HCT116 (cell line): ENCODE data around the gene MISFA. TPM values are rescaled to one million over a fixed set of nuclear protein-coding genes. Genes with fewer than 3 reads are reported as not detected.

ENCODE experiments used
- ATAC-seq: fragments of 200-7000 bp; cut with Tn5 transposase; 2 replicates; pipeline ENCODE4 v1.9.1; 2020; ENCODE audit warnings: mild to moderate bottlenecking, moderate library complexity
- BruUV-seq: library from RNA; stranded (reverse); fragments of 400-500 nt; replicated peaks from 2 replicates; lab custom pipeline; 2021; lab: Mats Ljungman, UMichigan
- CTCF ChIA-PET: fragments of 300-600 bp; sonication (Branson Sonifier 250); formaldehyde crosslinking; loops from one replicate; lab custom pipeline; 2021; ENCODE audit warnings: antibody characterized with exemption; lab: Charles Lee
- POLR2A ChIA-PET: fragments of 300-600, 350-600 bp; sonication (Branson Sonifier 250); formaldehyde crosslinking; loops from one replicate; lab custom pipeline; 2021; ENCODE audit warnings: antibody characterized with exemption; lab: Charles Lee
- RAD21 ChIA-PET, 2 experiments: fragments of 300-600 bp; sonication (Branson Sonifier 250); formaldehyde crosslinking; loops; one replicate each; lab custom pipeline; 2023; ENCODE audit warnings: low total read pairs in 2 of 2; ENCODE audit not compliant: uncharacterized antibody in 2 of 2, unreplicated experiment in 2 of 2, low non-redundant PET in 1 of 2; lab: Charles Lee
- DNase-seq: peaks from one replicate; pipeline ENCODE4 v3.0.0-alpha.2; 2010; ENCODE audit warnings: low read depth, low spot score
- H2AFZ ChIP-seq: fragments of 200-600 bp; shearing (Covaris generic), sonication (generic); 2 replicates; pipeline ENCODE4 v1.6.1; 2017; ENCODE audit warnings: low read depth, mixed run types, mixed read lengths, antibody characterized with exemption, low read length; ENCODE audit not compliant: poor library complexity, severe bottlenecking
- H3K27ac ChIP-seq: 2 replicates; pipeline ENCODE4 v1.5.1; 2012; ENCODE audit warnings: low read depth, low read length
- H3K27me3 ChIP-seq: fragments of 200-600 bp; sonication (generic); 2 replicates; pipeline ENCODE4 v1.6.1; 2016; ENCODE audit warnings: mixed run types, low read length, mixed read lengths; ENCODE audit not compliant: insufficient read depth
- H3K36me3 ChIP-seq, 2 experiments: fragments of 200-500 bp in 1 of 2; fragments of 200-600 bp in 1 of 2; sonication (Bioruptor generic) in 1 of 2; sonication (generic) in 1 of 2; 2 replicates each; pipeline versions ENCODE4 v1.5.1 to v1.6.1; 2014 to 2016; ENCODE audit warnings: low read length in 2 of 2, inconsistent platforms in 1 of 2, mixed read lengths in 1 of 2, mixed run types in 1 of 2; ENCODE audit not compliant: insufficient read depth in 2 of 2, control insufficient read depth in 1 of 2
- H3K4me1 ChIP-seq, 2 experiments: fragments of 200-600 bp in 1 of 2; sonication (generic) in 1 of 2; 2 replicates each; pipeline versions ENCODE4 v1.5.1 to v1.6.1; 2012 to 2017; ENCODE audit warnings: low read length in 2 of 2, inconsistent platforms in 1 of 2, mild to moderate bottlenecking in 1 of 2, mixed read lengths in 1 of 2, mixed run types in 1 of 2, moderate library complexity in 1 of 2; ENCODE audit not compliant: insufficient read depth in 2 of 2, control insufficient read depth in 1 of 2
- H3K4me2 ChIP-seq: fragments of 200-600 bp; sonication (generic); 2 replicates; pipeline ENCODE4 v1.6.1; 2017; ENCODE audit warnings: mixed run types, low read length, mixed read lengths
- H3K4me3 ChIP-seq, 2 experiments: fragments of 200-600 bp in 1 of 2; sonication (generic) in 1 of 2; replicated peaks in 1 of 2; 2 replicates each; pipeline ENCODE4 v1.5.1; 2011 to 2016; ENCODE audit warnings: low read length in 2 of 2, control low read depth in 1 of 2, low read depth in 1 of 2, mild to moderate bottlenecking in 1 of 2, mixed read lengths in 1 of 2, mixed run types in 1 of 2
- H3K79me2 ChIP-seq: fragments of 200-600 bp; sonication (generic); 2 replicates; pipeline ENCODE4 v1.6.1; 2017; ENCODE audit warnings: mild to moderate bottlenecking, mixed run types, low read length, moderate library complexity, mixed read lengths; ENCODE audit not compliant: insufficient read depth
- H3K9ac ChIP-seq: fragments of 200-600 bp; sonication (generic); 2 replicates; pipeline ENCODE4 v1.6.1; 2016; ENCODE audit warnings: low read length, mixed read lengths
- H3K9me2 ChIP-seq: fragments of 200-600 bp; sonication (generic), shearing (Covaris generic); 2 replicates; pipeline ENCODE4 v1.6.1; 2017; ENCODE audit warnings: mixed run types, mild to moderate bottlenecking, moderate library complexity; ENCODE audit not compliant: insufficient read depth
- H3K9me3 ChIP-seq, 2 experiments: fragments of 200-500 bp in 1 of 2; fragments of 200-600 bp in 1 of 2; sonication (Bioruptor generic) in 1 of 2; sonication (generic) in 1 of 2; 2 replicates each; pipeline ENCODE4 v1.6.1; 2014 to 2017; ENCODE audit warnings: low read length in 2 of 2, mixed read lengths in 2 of 2, inconsistent platforms in 1 of 2, low read depth in 1 of 2, mild to moderate bottlenecking in 1 of 2, mixed run types in 1 of 2, moderate library complexity in 1 of 2; ENCODE audit not compliant: control insufficient read depth in 1 of 2, insufficient read depth in 1 of 2
- H4K20me1 ChIP-seq: fragments of 200-600 bp; sonication (generic), shearing (Covaris generic); 2 replicates; pipeline ENCODE4 v1.6.1; 2017; ENCODE audit warnings: mixed run types, mild to moderate bottlenecking, moderate library complexity; ENCODE audit not compliant: insufficient read depth
- CBX3 ChIP-seq: IDR thresholded peaks from 2 replicates; pipeline ENCODE4 v1.6.1; 2012; ENCODE audit warnings: low read depth
- CEBPB ChIP-seq: IDR thresholded peaks from 2 replicates; pipeline ENCODE4 v1.6.1; 2012; ENCODE audit warnings: low read depth
- EGR1 ChIP-seq: IDR thresholded peaks from 2 replicates; pipeline ENCODE4 v1.6.1; 2012; ENCODE audit warnings: low read depth
- ELF1 ChIP-seq: IDR thresholded peaks from 2 replicates; pipeline ENCODE4 v1.6.1; 2012; ENCODE audit warnings: low read depth, borderline replicate concordance
- FOSL1 ChIP-seq: IDR thresholded peaks from 2 replicates; pipeline ENCODE4 v1.6.1; 2012; ENCODE audit warnings: low read depth
- JUND ChIP-seq: IDR thresholded peaks from 2 replicates; pipeline ENCODE4 v1.6.1; 2012
- POLR2A ChIP-seq: IDR thresholded peaks from 2 replicates; pipeline ENCODE4 v1.7.0; 2011; ENCODE audit warnings: borderline replicate concordance; ENCODE audit not compliant: insufficient read depth, insufficient read length; ENCODE audit errors: extremely low read depth
- RAD21 ChIP-seq: IDR thresholded peaks from 2 replicates; pipeline ENCODE4 v1.6.1; 2012; ENCODE audit warnings: low read depth, mild to moderate bottlenecking
- SIN3A ChIP-seq: IDR thresholded peaks from 2 replicates; pipeline ENCODE4 v1.6.1; 2012; ENCODE audit warnings: low read depth
- SP1 ChIP-seq: IDR thresholded peaks from 2 replicates; pipeline ENCODE4 v1.6.1; 2012; ENCODE audit warnings: low read depth
- SRF ChIP-seq: IDR thresholded peaks from 2 replicates; pipeline ENCODE4 v1.6.1; 2012; ENCODE audit warnings: low read depth
- TCF7L2 ChIP-seq: IDR thresholded peaks from 2 replicates; pipeline ENCODE4 v1.7.0; 2011; ENCODE audit warnings: borderline replicate concordance, inconsistent platforms; ENCODE audit not compliant: insufficient read depth, insufficient read length; ENCODE audit errors: extremely low read depth
- ZFX ChIP-seq: fragments of 450-650 bp; IDR thresholded peaks from 2 replicates; pipeline ENCODE4 v1.6.1; 2017
- ZNF274 ChIP-seq: fragments of 200-500 bp; sonication (Bioruptor generic); IDR thresholded peaks from 2 replicates; pipeline ENCODE4 v1.6.1; 2014; ENCODE audit warnings: mild to moderate bottlenecking, low read depth, low read length, inconsistent platforms
- intact Hi-C: fragments of 100-400 bp; cut with micrococcal nuclease; formaldehyde crosslinking; loops from 2 replicates; pipeline ENCODE4 v1.10.0; 2022
- total RNA-seq: library from RNA; stranded (reverse); gene quantifications from one replicate; pipeline ENCODE4 v1.2.1, GENCODE V29; 2021; ENCODE audit not compliant: unreplicated experiment
- TF ChIP-seq, protein P1 (sequence below), 3 experiments: fragments of 200-600 bp in 1 of 3; sonication (generic) in 1 of 3; IDR thresholded peaks in 2 of 3; conservative IDR thresholded peaks in 1 of 3; 2 replicates each; pipeline ENCODE4 v1.5.1; 2012 to 2017; ENCODE audit warnings: low read depth in 2 of 3, low read length in 2 of 3, antibody characterized with exemption in 1 of 3, borderline replicate concordance in 1 of 3, control low read depth in 1 of 3, mild to moderate bottlenecking in 1 of 3, mixed read lengths in 1 of 3, mixed run types in 1 of 3, moderate library complexity in 1 of 3; ENCODE audit not compliant: insufficient read depth in 1 of 3
- TF ChIP-seq, protein P2 (sequence below): IDR thresholded peaks from 2 replicates; pipeline ENCODE4 v1.6.1; 2012; ENCODE audit warnings: low read depth
- TF ChIP-seq, protein P3 (sequence below): IDR thresholded peaks from 2 replicates; pipeline ENCODE4 v1.6.1; 2012
- TF ChIP-seq, protein P4 (sequence below): IDR thresholded peaks from 2 replicates; pipeline ENCODE4 v1.6.1; 2011; ENCODE audit warnings: mild to moderate bottlenecking, low read length, moderate library complexity; ENCODE audit not compliant: insufficient replicate concordance; ENCODE audit errors: extremely low read depth

The MISFA gene
- total RNA-seq, 1 experiment from 2014 or later, result 3.2 TPM

DNA sequence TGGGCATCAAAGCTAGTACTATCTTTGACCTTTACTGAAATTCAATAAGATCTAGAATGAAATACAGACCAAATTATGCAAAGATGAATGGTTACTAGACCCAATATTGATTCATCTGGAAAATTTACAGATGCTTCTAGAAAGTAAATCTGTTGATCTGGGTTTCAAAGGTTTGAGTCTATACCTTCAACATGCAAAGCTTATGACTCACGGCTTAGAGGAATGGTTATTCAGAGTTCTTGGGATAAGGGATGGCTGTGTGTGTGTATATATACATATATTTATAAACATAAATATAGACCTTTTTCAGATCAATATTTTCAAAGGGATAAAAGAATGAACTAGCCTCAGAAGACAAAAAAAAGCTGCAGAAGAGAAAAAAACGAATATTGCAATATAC lies 33.3 kb downstream of the MISFA start:
- intact Hi-C loops, result no loop called here

More for the DNA sequence above, 33.3 kb downstream of the MISFA start:
- H3K4me3 ChIP-seq, result peak overlapping the region; percentile 92 to 97
- H2AFZ ChIP-seq, result no peak overlapping the region
- H4K20me1 ChIP-seq, result peaks cover 5% of the 10 kb centered on the region; the same call in 1 of the 2 replicates
- H3K9me3 ChIP-seq, result no peaks in the 10 kb centered on the region
- BruUV-seq, result no TSS peak
- H3K9ac ChIP-seq, result peak overlapping the region; percentile 89
- H3K4me1 ChIP-seq, result peaks cover 6 to 16% of the 10 kb centered on the region in 2 experiments
- peak overlapping the region; percentile 86 for H3K4me2 ChIP-seq
- RAD21 ChIA-PET, result no interaction called here
- ATAC-seq, result no peak
- H3K9me2 ChIP-seq, result no peaks in the 10 kb centered on the region
- TF ChIP-seq JUND (no peak), CEBPB (no peak), TCF7L2 (no peak), SP1 (no peak), ZFX (no peak), ZNF274 (no peak), POLR2A (no peak), RAD21 (no peak), FOSL1 (no peak), ELF1 (no peak), CBX3 (no peak), SIN3A (no peak), SRF (no peak), EGR1 (no peak)
- TF ChIP-seq, protein P1, sequence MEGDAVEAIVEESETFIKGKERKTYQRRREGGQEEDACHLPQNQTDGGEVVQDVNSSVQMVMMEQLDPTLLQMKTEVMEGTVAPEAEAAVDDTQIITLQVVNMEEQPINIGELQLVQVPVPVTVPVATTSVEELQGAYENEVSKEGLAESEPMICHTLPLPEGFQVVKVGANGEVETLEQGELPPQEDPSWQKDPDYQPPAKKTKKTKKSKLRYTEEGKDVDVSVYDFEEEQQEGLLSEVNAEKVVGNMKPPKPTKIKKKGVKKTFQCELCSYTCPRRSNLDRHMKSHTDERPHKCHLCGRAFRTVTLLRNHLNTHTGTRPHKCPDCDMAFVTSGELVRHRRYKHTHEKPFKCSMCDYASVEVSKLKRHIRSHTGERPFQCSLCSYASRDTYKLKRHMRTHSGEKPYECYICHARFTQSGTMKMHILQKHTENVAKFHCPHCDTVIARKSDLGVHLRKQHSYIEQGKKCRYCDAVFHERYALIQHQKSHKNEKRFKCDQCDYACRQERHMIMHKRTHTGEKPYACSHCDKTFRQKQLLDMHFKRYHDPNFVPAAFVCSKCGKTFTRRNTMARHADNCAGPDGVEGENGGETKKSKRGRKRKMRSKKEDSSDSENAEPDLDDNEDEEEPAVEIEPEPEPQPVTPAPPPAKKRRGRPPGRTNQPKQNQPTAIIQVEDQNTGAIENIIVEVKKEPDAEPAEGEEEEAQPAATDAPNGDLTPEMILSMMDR (IDR thresholded peaks at IDR 0.05 in 2 of 3, conservative IDR thresholded peaks at IDR 0.05 in 1 of 3; ENCODE audit: borderline replicate concordance in 1 of 3, insufficient read depth in 1 of 3, low read depth in 2 of 3, low read length in 2 of 3), result no peak
- TF ChIP-seq, protein P2, sequence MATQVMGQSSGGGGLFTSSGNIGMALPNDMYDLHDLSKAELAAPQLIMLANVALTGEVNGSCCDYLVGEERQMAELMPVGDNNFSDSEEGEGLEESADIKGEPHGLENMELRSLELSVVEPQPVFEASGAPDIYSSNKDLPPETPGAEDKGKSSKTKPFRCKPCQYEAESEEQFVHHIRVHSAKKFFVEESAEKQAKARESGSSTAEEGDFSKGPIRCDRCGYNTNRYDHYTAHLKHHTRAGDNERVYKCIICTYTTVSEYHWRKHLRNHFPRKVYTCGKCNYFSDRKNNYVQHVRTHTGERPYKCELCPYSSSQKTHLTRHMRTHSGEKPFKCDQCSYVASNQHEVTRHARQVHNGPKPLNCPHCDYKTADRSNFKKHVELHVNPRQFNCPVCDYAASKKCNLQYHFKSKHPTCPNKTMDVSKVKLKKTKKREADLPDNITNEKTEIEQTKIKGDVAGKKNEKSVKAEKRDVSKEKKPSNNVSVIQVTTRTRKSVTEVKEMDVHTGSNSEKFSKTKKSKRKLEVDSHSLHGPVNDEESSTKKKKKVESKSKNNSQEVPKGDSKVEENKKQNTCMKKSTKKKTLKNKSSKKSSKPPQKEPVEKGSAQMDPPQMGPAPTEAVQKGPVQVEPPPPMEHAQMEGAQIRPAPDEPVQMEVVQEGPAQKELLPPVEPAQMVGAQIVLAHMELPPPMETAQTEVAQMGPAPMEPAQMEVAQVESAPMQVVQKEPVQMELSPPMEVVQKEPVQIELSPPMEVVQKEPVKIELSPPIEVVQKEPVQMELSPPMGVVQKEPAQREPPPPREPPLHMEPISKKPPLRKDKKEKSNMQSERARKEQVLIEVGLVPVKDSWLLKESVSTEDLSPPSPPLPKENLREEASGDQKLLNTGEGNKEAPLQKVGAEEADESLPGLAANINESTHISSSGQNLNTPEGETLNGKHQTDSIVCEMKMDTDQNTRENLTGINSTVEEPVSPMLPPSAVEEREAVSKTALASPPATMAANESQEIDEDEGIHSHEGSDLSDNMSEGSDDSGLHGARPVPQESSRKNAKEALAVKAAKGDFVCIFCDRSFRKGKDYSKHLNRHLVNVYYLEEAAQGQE, result no peak
- TF ChIP-seq, protein P3, sequence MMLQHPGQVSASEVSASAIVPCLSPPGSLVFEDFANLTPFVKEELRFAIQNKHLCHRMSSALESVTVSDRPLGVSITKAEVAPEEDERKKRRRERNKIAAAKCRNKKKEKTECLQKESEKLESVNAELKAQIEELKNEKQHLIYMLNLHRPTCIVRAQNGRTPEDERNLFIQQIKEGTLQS, result no peak
- TF ChIP-seq, protein P4, sequence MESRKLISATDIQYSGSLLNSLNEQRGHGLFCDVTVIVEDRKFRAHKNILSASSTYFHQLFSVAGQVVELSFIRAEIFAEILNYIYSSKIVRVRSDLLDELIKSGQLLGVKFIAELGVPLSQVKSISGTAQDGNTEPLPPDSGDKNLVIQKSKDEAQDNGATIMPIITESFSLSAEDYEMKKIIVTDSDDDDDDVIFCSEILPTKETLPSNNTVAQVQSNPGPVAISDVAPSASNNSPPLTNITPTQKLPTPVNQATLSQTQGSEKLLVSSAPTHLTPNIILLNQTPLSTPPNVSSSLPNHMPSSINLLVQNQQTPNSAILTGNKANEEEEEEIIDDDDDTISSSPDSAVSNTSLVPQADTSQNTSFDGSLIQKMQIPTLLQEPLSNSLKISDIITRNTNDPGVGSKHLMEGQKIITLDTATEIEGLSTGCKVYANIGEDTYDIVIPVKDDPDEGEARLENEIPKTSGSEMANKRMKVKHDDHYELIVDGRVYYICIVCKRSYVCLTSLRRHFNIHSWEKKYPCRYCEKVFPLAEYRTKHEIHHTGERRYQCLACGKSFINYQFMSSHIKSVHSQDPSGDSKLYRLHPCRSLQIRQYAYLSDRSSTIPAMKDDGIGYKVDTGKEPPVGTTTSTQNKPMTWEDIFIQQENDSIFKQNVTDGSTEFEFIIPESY, result no peak
- TF ChIP-seq, all 23 proteins: peak for 0
- CTCF ChIA-PET, result no interaction called here
- no peak for DNase-seq
- H3K36me3 ChIP-seq, result no peaks in the 10 kb centered on the region
- H3K27ac ChIP-seq, result no peak overlapping the region
- no peaks in the 10 kb centered on the region for H3K27me3 ChIP-seq
- POLR2A ChIA-PET, result interaction anchor here (0.9 kb wide), 1 partner anchor 27 kb away, joined by 3 read pairs; no protein-coding TSS in a partner anchor
- H3K79me2 ChIP-seq, result peaks cover 61% of the 10 kb centered on the region
